ENCODE results near the gene TUBA3C.
"Not testable (repeated sequence)": the region's sequence is repeated elsewhere in the genome, so short reads cannot be mapped to it uniquely, and the experiment has no call there.

The TUBA3C gene

DNA sequence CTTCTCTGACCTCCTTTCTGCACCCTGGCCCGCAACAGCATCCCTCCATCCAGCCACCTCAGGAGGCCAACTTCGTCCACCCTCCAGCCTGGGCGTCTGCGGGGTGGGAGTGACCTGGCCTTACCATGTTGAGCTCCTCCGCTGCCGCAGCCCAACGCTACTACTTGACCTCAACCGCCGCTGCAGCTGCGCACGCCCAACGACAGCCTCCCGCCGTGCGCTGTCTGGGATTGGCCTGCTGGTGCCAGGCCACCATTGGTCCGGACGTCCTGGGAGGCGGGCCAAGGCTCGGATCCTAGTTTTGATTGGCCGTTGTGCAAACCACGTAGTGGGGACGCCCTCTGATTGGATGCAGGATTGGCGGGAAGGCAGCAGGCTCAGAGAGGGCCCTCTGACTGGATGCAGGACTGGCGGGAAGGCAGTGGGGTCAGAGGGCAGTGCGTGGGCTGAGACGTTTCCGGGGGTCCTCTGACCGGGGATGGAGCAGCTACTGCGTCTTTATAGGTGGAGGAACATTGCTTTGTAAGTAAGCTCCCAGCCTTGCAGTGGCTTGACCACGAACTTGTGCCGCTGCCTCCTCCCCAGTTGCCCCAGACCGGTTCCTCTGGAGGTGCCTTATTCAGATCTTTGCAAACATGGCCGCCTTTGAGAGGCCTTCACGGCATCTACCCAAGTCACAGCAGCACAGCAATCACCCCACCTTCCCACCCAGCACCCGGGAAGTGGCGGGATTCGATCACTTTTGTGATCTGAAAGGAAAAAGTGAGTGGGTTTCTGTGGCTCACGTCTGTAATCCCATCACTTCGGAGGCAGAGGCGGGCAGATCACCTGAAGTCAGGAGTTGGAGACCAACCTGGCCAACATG, at the start of gene TUBA3C:
TUBA3C (minus strand) TSS at position 204 of the 865 bp plus-strand sequence; CDS start at position 127, 77 bp downstream.
- H3K4me3 ChIP-seq (ENCODE audit: low read length), result no peak within 1 kb of the TSS

DNA sequence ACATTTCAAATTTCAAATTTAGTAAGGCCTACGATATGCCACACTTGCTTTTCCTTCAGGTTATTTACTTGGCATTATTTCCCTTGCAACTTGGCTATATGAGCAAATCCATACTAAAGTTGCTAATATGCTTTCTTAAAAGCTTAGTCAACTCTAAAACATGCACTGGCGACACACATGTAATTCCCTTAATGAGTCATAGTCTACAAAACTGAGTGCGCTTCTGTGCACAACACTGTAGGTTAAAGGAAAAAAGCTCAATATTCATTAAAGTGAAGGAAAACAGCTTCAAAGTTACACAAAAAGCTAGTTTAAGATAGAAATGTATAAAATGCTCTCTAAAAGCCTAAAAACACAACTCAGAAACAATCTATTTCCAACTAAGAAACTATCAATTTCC, 25.8 kb upstream of the TUBA3C start:
- H3K4me1 ChIP-seq (ENCODE audit: control insufficient read depth, low read depth, low read length); H3K27ac ChIP-seq (ENCODE audit: low read length); H3K27me3 ChIP-seq (ENCODE audit: control insufficient read depth, insufficient read depth, low read length); H3K4me3 ChIP-seq (ENCODE audit: low read length); H3K36me3 ChIP-seq (ENCODE audit: control insufficient read depth, low read depth, low read length); H3K9ac ChIP-seq (ENCODE audit: low read length): not testable (repeated sequence)
- peaks cover 29% of the 10 kb centered on the region for H3K9me3 ChIP-seq (ENCODE audit: control insufficient read depth, low read depth, low read length)

More for the DNA sequence above, at the start of gene TUBA3C:
- Histone ChIP-seq H3K9ac (ENCODE audit: low read length) (no peak within 1 kb of the TSS), H3K27me3 (ENCODE audit: control insufficient read depth, insufficient read depth, low read length) (no peaks in the 10 kb centered on the region), H3K27ac (ENCODE audit: low read length) (no peak within 1 kb of the TSS), H3K36me3 (ENCODE audit: control insufficient read depth, low read depth, low read length) (no peaks in the 10 kb centered on the region), H3K9me3 (ENCODE audit: control insufficient read depth, low read depth, low read length) (peaks cover 72% of the 10 kb centered on the region), H3K4me1 (ENCODE audit: control insufficient read depth, low read depth, low read length) (no peaks in the 10 kb centered on the region)

DNA sequence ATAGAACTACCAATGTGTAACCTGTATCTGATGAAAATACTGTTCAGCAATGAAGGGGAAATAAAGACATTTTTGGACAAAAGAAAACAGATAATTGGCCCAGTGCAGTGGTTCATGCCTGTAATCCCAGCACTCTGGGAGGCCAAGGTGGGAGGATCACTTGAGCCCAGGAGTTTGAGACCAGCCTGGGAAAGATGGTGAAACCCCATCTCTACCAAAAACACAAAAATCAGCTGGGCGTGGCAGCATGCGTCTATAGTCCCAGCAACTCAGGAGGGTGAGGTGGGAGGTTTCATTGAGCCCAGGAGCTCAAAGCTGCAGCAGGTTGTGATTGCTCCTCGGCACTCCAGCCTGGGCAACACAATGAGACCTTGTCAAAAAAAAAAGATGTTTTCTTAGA, 11.0 kb upstream of the TUBA3C start:
- H3K9me3 ChIP-seq (ENCODE audit: control insufficient read depth, low read depth, low read length), result peaks cover 13% of the 10 kb centered on the region
- H3K36me3 ChIP-seq (ENCODE audit: control insufficient read depth, low read depth, low read length); H3K4me3 ChIP-seq (ENCODE audit: low read length); H3K9ac ChIP-seq (ENCODE audit: low read length); H3K27me3 ChIP-seq (ENCODE audit: control insufficient read depth, insufficient read depth, low read length); H3K4me1 ChIP-seq (ENCODE audit: control insufficient read depth, low read depth, low read length); H3K27ac ChIP-seq (ENCODE audit: low read length): not testable (repeated sequence)

- H3K9me3 ChIP-seq (ENCODE audit: control insufficient read depth, low read depth, low read length), result peaks cover 38% of the 10 kb centered on the region
- H3K9ac ChIP-seq (ENCODE audit: low read length); H3K4me3 ChIP-seq (ENCODE audit: low read length); H3K27ac ChIP-seq (ENCODE audit: low read length); H3K4me1 ChIP-seq (ENCODE audit: control insufficient read depth, low read depth, low read length); H3K27me3 ChIP-seq (ENCODE audit: control insufficient read depth, insufficient read depth, low read length); H3K36me3 ChIP-seq (ENCODE audit: control insufficient read depth, low read depth, low read length): not testable (repeated sequence)
Observed at GRCh38 chr13:19189911-19190310, 8.3 kb upstream of the TUBA3C start.

- not testable (repeated sequence) for H3K4me3 ChIP-seq (ENCODE audit: low read length); H3K27me3 ChIP-seq (ENCODE audit: control insufficient read depth, insufficient read depth, low read length); H3K36me3 ChIP-seq (ENCODE audit: control insufficient read depth, low read depth, low read length); H3K9ac ChIP-seq (ENCODE audit: low read length); H3K27ac ChIP-seq (ENCODE audit: low read length); H3K4me1 ChIP-seq (ENCODE audit: control insufficient read depth, low read depth, low read length)
- peaks cover 43% of the 10 kb centered on the region for H3K9me3 ChIP-seq (ENCODE audit: control insufficient read depth, low read depth, low read length)
Observed at GRCh38 chr13:19189368-19189767, 7.7 kb upstream of the TUBA3C start.

GRCh38 chr13:19185865-19186645, 4.4 kb upstream of the TUBA3C start:
- Histone ChIP-seq H3K27me3 (ENCODE audit: control insufficient read depth, insufficient read depth, low read length) (no peaks in the 10 kb centered on the region), H3K4me3 (ENCODE audit: low read length) (no peak overlapping the region), H3K9me3 (ENCODE audit: control insufficient read depth, low read depth, low read length) (peaks cover 54% of the 10 kb centered on the region), H3K36me3 (ENCODE audit: control insufficient read depth, low read depth, low read length) (no peaks in the 10 kb centered on the region), H3K9ac (ENCODE audit: low read length) (no peak overlapping the region), H3K27ac (ENCODE audit: low read length) (no peak overlapping the region), H3K4me1 (ENCODE audit: control insufficient read depth, low read depth, low read length) (no peaks in the 10 kb centered on the region)

GRCh38 chr13:19185086-19185864, 3.7 kb upstream of the TUBA3C start:
- H3K27ac ChIP-seq (ENCODE audit: low read length), result no peak overlapping the region
- no peak overlapping the region for H3K4me3 ChIP-seq (ENCODE audit: low read length)
- no peaks in the 10 kb centered on the region for H3K27me3 ChIP-seq (ENCODE audit: control insufficient read depth, insufficient read depth, low read length)
- H3K36me3 ChIP-seq (ENCODE audit: control insufficient read depth, low read depth, low read length), result no peaks in the 10 kb centered on the region
- peaks cover 56% of the 10 kb centered on the region for H3K9me3 ChIP-seq (ENCODE audit: control insufficient read depth, low read depth, low read length)
- no peaks in the 10 kb centered on the region for H3K4me1 ChIP-seq (ENCODE audit: control insufficient read depth, low read depth, low read length)
- H3K9ac ChIP-seq (ENCODE audit: low read length), result no peak overlapping the region

DNA sequence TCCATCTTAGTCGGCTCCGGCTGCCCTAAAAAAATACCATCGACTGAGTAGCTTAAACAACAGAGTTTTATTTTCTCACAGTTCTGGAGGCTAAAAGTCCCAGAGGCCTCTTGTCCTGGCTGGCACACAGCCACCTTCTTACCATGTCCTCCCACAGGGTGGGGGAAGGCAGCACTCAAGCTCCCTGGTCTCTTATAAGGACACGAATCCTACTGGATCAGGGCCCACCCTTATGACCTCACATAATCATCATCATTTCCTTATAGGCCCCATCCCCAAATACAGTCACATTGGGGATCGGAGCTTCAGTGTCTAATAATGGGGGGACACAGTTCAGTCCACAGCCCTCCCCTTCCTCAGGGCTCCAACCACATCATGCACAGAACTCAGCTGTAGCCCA, 2.6 kb upstream of the TUBA3C start:
- no peaks in the 10 kb centered on the region for H3K4me1 ChIP-seq (ENCODE audit: control insufficient read depth, low read depth, low read length)
- H3K9ac ChIP-seq (ENCODE audit: low read length), result no peak overlapping the region
- H3K9me3 ChIP-seq (ENCODE audit: control insufficient read depth, low read depth, low read length), result peaks cover 63% of the 10 kb centered on the region
- no peaks in the 10 kb centered on the region for H3K36me3 ChIP-seq (ENCODE audit: control insufficient read depth, low read depth, low read length)
- no peak overlapping the region for H3K27ac ChIP-seq (ENCODE audit: low read length)
- H3K4me3 ChIP-seq (ENCODE audit: low read length), result no peak overlapping the region
- H3K27me3 ChIP-seq (ENCODE audit: control insufficient read depth, insufficient read depth, low read length), result no peaks in the 10 kb centered on the region

DNA sequence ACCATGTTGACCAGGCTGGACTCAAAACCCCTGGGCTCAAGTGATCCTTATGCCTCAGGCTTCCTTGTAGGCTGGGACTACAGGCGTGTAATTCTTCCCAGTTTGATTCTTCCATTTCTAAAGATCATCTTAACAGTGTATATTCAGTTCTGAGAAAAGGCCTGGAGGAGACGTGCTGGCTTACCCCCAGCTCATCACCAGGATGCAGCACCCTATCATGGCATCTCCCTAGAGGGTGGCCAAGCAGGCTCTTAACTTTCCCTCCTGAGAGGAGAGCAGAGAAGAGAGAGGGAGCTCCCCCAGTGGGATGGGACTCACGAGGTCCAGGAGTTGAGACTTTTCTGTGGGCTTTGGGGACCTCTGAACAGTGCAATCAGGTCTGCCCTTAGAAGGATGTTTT, 2.1 kb upstream of the TUBA3C start:
- H3K9me3 ChIP-seq (ENCODE audit: control insufficient read depth, low read depth, low read length), result peaks cover 68% of the 10 kb centered on the region
- no peaks in the 10 kb centered on the region for H3K27me3 ChIP-seq (ENCODE audit: control insufficient read depth, insufficient read depth, low read length)
- no peak overlapping the region for H3K27ac ChIP-seq (ENCODE audit: low read length)
- H3K9ac ChIP-seq (ENCODE audit: low read length), result no peak overlapping the region
- H3K36me3 ChIP-seq (ENCODE audit: control insufficient read depth, low read depth, low read length), result no peaks in the 10 kb centered on the region
- no peak overlapping the region for H3K4me3 ChIP-seq (ENCODE audit: low read length)
- no peaks in the 10 kb centered on the region for H3K4me1 ChIP-seq (ENCODE audit: control insufficient read depth, low read depth, low read length)

DNA sequence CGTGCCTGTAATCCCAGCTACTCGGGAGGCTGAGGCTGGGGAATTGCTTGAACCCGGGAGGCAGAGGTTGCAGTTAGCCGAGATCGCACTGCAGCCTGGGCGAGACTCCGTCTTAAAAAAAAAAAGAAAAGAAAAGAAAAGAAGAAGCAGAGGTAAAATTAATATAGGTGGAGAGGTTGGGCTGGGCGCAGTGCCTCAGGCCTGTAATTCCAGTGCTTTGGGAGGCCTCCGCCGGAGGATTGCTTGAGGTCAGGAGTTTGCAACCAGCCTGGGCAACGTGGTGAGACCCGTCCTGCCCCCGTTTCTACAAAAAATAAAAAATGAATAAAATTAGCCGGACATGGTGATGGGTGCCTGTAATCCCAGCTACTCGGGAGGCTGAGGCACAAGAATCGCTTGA, 912 bp upstream of the TUBA3C start:
- H3K4me3 ChIP-seq (ENCODE audit: low read length), result no peak overlapping the region
- H3K4me1 ChIP-seq (ENCODE audit: control insufficient read depth, low read depth, low read length), result no peaks in the 10 kb centered on the region
- no peak overlapping the region for H3K9ac ChIP-seq (ENCODE audit: low read length)
- no peaks in the 10 kb centered on the region for H3K36me3 ChIP-seq (ENCODE audit: control insufficient read depth, low read depth, low read length)
- H3K9me3 ChIP-seq (ENCODE audit: control insufficient read depth, low read depth, low read length), result peaks cover 75% of the 10 kb centered on the region
- no peak overlapping the region for H3K27ac ChIP-seq (ENCODE audit: low read length)
- H3K27me3 ChIP-seq (ENCODE audit: control insufficient read depth, insufficient read depth, low read length), result no peaks in the 10 kb centered on the region

DNA sequence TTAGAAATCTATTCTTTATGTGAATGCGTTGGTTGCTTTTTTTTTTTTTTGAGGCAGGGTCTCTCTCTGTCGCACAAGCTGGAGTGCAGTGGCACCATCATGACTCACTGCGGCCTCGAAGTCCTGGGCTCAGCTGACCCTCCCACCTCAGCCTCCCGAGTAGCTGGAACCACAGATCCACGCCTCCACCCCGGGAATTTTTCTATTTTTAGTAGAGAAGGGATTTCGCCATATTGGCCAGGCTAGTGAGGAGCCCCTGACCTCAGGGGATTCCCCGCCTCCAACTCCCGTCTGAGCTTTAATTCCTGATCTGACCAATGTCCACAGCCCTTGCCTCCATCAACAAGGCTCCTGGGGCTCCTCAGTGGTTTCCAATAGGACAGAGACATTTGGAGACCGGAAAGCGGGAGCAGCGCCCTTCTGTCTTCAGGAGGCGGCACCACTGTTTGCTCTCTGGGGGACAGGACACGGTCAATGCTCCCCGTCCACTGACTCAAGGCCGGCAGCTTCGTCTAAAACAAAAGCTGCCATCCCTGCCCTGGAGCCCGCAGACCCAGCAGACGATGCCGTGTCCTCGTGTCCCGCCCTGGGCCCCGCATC, 503 bp downstream of the TUBA3C start:
- Histone ChIP-seq H3K4me1 (ENCODE audit: control insufficient read depth, low read depth, low read length) (no peaks in the 10 kb centered on the region), H3K27ac (ENCODE audit: low read length) (no peak overlapping the region), H3K4me3 (ENCODE audit: low read length) (no peak overlapping the region), H3K9ac (ENCODE audit: low read length) (no peak overlapping the region), H3K36me3 (ENCODE audit: control insufficient read depth, low read depth, low read length) (no peaks in the 10 kb centered on the region), H3K9me3 (ENCODE audit: control insufficient read depth, low read depth, low read length) (peaks cover 72% of the 10 kb centered on the region), H3K27me3 (ENCODE audit: control insufficient read depth, insufficient read depth, low read length) (no peaks in the 10 kb centered on the region)

All from iPS-18a (cell line).